ENCODE data around the gene VPS37D. TPM values are rescaled to one million over a fixed set of nuclear protein-coding genes. Genes with fewer than 3 reads are reported as not detected.

VPS37D gene
- total and polyA plus RNA-seq, 9 donors, result 1.9 to 5.0 (median 3.3) TPM

DNA sequence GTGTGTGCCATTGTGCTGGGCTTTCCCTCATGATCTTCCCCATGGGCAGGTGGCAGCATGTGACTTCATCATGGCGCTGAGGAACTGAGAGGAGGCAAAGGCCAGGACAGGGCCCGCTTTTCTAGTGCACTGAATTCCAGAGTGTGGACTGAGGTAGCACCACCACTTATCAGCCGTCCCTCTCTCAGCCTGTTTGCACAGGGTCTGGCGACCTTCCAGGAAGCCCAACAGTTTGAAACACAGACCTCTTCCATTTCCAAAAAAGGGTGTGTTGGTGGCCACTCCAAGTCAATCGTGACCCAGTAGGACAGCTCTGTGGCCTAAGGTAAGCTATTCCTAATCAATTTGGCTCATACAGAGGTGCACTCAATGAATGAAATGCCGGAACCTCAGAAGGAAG lies 11.2 kb downstream of the VPS37D start:
- DNase-seq, result no peak
- Histone ChIP-seq H3K9me3 (replicated peaks; ENCODE audit: control insufficient read depth, low read depth, low read length) (no peaks in the 10 kb centered on the region), H3K4me1 (ENCODE audit: control insufficient read depth, insufficient read depth, low read length) (peaks cover 18% of the 10 kb centered on the region), H3K36me3 (ENCODE audit: control insufficient read depth, insufficient read depth, low read length) (peaks cover 27% of the 10 kb centered on the region), H3K27ac (ENCODE audit: low read length) (no peak overlapping the region), H3K27me3 (ENCODE audit: control insufficient read depth, insufficient read depth, low read length) (no peaks in the 10 kb centered on the region), H3K4me3 (ENCODE audit: low read length) (no peak overlapping the region)
- 100% methylated on average over 3 of the region's 6 CpGs for WGBS (ENCODE audit: insufficient coverage)

DNA sequence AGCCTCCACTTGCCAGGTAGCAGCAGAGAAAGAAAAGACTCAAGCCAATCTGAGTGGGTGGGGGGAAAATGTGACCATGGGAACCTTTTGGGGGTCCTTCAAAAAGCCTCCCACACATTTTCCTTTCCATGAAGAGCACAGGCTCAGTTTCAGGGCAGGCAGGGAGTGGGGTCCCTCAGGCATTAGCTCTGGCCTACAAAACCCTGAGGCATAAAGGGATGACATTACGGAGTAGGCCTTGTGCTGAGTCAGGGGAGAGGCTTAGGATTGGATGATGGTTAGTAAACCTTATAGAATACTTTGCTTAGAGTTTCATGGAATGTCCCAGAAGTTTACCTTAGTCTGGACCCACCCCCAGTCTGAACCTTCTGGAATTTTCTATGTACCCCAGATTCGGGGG lies 12.1 kb downstream of the VPS37D start:
- peaks cover 27% of the 10 kb centered on the region for H3K36me3 ChIP-seq (ENCODE audit: control insufficient read depth, insufficient read depth, low read length)
- H3K4me1 ChIP-seq (ENCODE audit: control insufficient read depth, insufficient read depth, low read length), result peaks cover 26% of the 10 kb centered on the region
- no peaks in the 10 kb centered on the region for H3K9me3 ChIP-seq (replicated peaks; ENCODE audit: control insufficient read depth, low read depth, low read length)
- H3K27me3 ChIP-seq (ENCODE audit: control insufficient read depth, insufficient read depth, low read length), result no peaks in the 10 kb centered on the region
- WGBS (ENCODE audit: insufficient coverage), result 80% methylated on average over 1 of the region's 2 CpGs
- no peak overlapping the region for H3K4me3 ChIP-seq (ENCODE audit: low read length)
- DNase-seq, result no peak
- H3K27ac ChIP-seq (ENCODE audit: low read length), result no peak overlapping the region

GRCh38 chr7:73680501-73680900 lies 12.9 kb downstream of the VPS37D start:
- H3K4me3 ChIP-seq (ENCODE audit: low read length), result no peak overlapping the region
- no CpG with 5 or more reads among the region's 7 CpGs for WGBS (ENCODE audit: insufficient coverage)

DNA sequence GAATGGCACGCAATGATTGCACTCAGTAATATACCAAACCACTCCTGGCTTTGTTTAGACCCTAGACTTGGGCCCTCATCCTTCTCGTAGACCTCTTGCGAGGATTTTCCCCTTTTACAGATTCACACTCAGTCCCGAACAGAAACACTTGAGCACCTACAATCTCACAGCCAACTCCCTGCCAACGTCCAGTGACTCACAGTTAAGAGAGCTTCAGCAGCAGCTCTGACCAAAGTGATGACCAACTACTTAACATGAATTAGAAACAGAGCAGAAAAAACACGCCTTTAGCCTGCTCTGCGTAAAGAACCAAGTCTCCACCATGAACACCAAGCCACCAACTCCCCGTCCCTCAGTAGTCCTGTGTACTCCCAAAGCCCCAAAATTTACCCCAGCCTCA lies 13.4 kb downstream of the VPS37D start:
- Histone ChIP-seq H3K36me3 (ENCODE audit: control insufficient read depth, insufficient read depth, low read length) (peaks cover 30% of the 10 kb centered on the region), H3K9me3 (replicated peaks; ENCODE audit: control insufficient read depth, low read depth, low read length) (no peaks in the 10 kb centered on the region), H3K4me3 (ENCODE audit: low read length) (no peak overlapping the region), H3K27ac (ENCODE audit: low read length) (no peak overlapping the region), H3K27me3 (ENCODE audit: control insufficient read depth, insufficient read depth, low read length) (no peaks in the 10 kb centered on the region), H3K4me1 (ENCODE audit: control insufficient read depth, insufficient read depth, low read length) (peaks cover 26% of the 10 kb centered on the region)
- no peak for DNase-seq
- WGBS (ENCODE audit: insufficient coverage), result 77% methylated on average over 7 of the region's 8 CpGs

More at GRCh38 chr7:73680501-73680900, 12.9 kb downstream of the VPS37D start:
- no peak overlapping the region for H3K27ac ChIP-seq (ENCODE audit: low read length)
- peaks cover 30% of the 10 kb centered on the region for H3K36me3 ChIP-seq (ENCODE audit: control insufficient read depth, insufficient read depth, low read length)
- H3K4me1 ChIP-seq (ENCODE audit: control insufficient read depth, insufficient read depth, low read length), result peaks cover 26% of the 10 kb centered on the region
- no peaks in the 10 kb centered on the region for H3K9me3 ChIP-seq (replicated peaks; ENCODE audit: control insufficient read depth, low read depth, low read length)
- no peak for DNase-seq
- no peaks in the 10 kb centered on the region for H3K27me3 ChIP-seq (ENCODE audit: control insufficient read depth, insufficient read depth, low read length)

GRCh38 chr7:73682745-73683055 lies 15.1 kb downstream of the VPS37D start:
- under 1% methylated on average over 30 of the region's 33 CpGs for WGBS (ENCODE audit: insufficient coverage)
- peak overlapping the region; percentile 84 for H3K4me3 ChIP-seq (ENCODE audit: low read length)
- H3K36me3 ChIP-seq (ENCODE audit: control insufficient read depth, insufficient read depth, low read length), result peaks cover 43% of the 10 kb centered on the region
- DNase-seq, result no peak
- H3K9me3 ChIP-seq (replicated peaks; ENCODE audit: control insufficient read depth, low read depth, low read length), result no peaks in the 10 kb centered on the region
- no peaks in the 10 kb centered on the region for H3K27me3 ChIP-seq (ENCODE audit: control insufficient read depth, insufficient read depth, low read length)
- H3K27ac ChIP-seq (ENCODE audit: low read length), result peak overlapping the region; percentile 83
- peaks cover 26% of the 10 kb centered on the region for H3K4me1 ChIP-seq (ENCODE audit: control insufficient read depth, insufficient read depth, low read length)

- H3K27me3 ChIP-seq (ENCODE audit: control insufficient read depth, insufficient read depth, low read length), result no peaks in the 10 kb centered on the region
- H3K4me1 ChIP-seq (ENCODE audit: control insufficient read depth, insufficient read depth, low read length), result peaks cover 26% of the 10 kb centered on the region
- peak within 1 kb of the TSS; percentile 84 for H3K4me3 ChIP-seq (ENCODE audit: low read length)
- peaks cover 42% of the 10 kb centered on the region for H3K36me3 ChIP-seq (ENCODE audit: control insufficient read depth, insufficient read depth, low read length)
- DNase-seq, result peak; percentile 98
- WGBS (ENCODE audit: insufficient coverage), result under 1% methylated on average over 60 of the region's 68 CpGs
- H3K27ac ChIP-seq (ENCODE audit: low read length), result peak within 1 kb of the TSS; percentile 83
- H3K9me3 ChIP-seq (replicated peaks; ENCODE audit: control insufficient read depth, low read depth, low read length), result no peaks in the 10 kb centered on the region
These were observed 15.6 kb downstream of the VPS37D start, which contains the start of the genes BUD23 and DNAJC30 for GRCh38 chr7:73683056-73683787. TSS of gene BUD23 (plus strand) at chr7:73683597. CDS start at chr7:73683626, 29 bp downstream. TSS of gene DNAJC30 (minus strand) at chr7:73683453. CDS start at chr7:73683423, 30 bp downstream.

GRCh38 chr7:73683788-73684693 lies 16.4 kb downstream of the VPS37D start:
- Histone ChIP-seq H3K27ac (ENCODE audit: low read length) (peak overlapping the region; percentile 83), H3K4me3 (ENCODE audit: low read length) (peak overlapping the region; percentile 84), H3K27me3 (ENCODE audit: control insufficient read depth, insufficient read depth, low read length) (no peaks in the 10 kb centered on the region), H3K9me3 (replicated peaks; ENCODE audit: control insufficient read depth, low read depth, low read length) (no peaks in the 10 kb centered on the region), H3K36me3 (ENCODE audit: control insufficient read depth, insufficient read depth, low read length) (peaks cover 40% of the 10 kb centered on the region), H3K4me1 (ENCODE audit: control insufficient read depth, insufficient read depth, low read length) (peaks cover 26% of the 10 kb centered on the region)
- WGBS (ENCODE audit: insufficient coverage), result 16% methylated on average over 52 of the region's 58 CpGs
- peak; percentile 34 for DNase-seq

DNA sequence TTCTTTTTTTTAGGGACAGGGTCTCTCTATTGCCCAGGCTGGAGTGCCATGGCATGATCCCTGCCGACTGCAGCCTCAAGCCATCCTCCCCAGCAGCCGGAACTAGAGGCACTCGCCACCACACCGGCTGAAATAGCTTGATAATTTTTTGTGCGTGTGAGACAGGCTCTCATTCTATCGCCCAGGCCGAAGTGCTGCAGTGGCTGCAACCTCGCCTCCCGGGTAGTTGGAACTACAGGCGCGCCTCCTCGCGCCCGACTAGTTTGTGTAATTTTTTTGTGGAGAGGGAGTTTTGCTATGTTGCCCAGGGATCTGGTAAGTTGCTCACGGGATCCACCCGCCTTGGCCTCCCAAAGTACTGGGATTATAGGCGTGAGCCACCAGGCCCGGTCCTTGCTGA lies 17.7 kb downstream of the VPS37D start:
- 92% methylated on average over 13 of the region's 18 CpGs for WGBS (ENCODE audit: insufficient coverage)
- DNase-seq, result no peak
- peaks cover 26% of the 10 kb centered on the region for H3K4me1 ChIP-seq (ENCODE audit: control insufficient read depth, insufficient read depth, low read length)
- no peaks in the 10 kb centered on the region for H3K9me3 ChIP-seq (replicated peaks; ENCODE audit: control insufficient read depth, low read depth, low read length)
- no peak overlapping the region for H3K4me3 ChIP-seq (ENCODE audit: low read length)
- no peak overlapping the region for H3K27ac ChIP-seq (ENCODE audit: low read length)
- H3K36me3 ChIP-seq (ENCODE audit: control insufficient read depth, insufficient read depth, low read length), result peaks cover 36% of the 10 kb centered on the region
- no peaks in the 10 kb centered on the region for H3K27me3 ChIP-seq (ENCODE audit: control insufficient read depth, insufficient read depth, low read length)

GRCh38 chr7:73688288-73688687 lies 20.7 kb downstream of the VPS37D start:
- Histone ChIP-seq H3K4me1 (ENCODE audit: control insufficient read depth, insufficient read depth, low read length) (peaks cover 7% of the 10 kb centered on the region), H3K27ac (ENCODE audit: low read length) (no peak overlapping the region), H3K4me3 (ENCODE audit: low read length) (no peak overlapping the region), H3K27me3 (ENCODE audit: control insufficient read depth, insufficient read depth, low read length) (no peaks in the 10 kb centered on the region), H3K36me3 (ENCODE audit: control insufficient read depth, insufficient read depth, low read length) (peaks cover 61% of the 10 kb centered on the region), H3K9me3 (replicated peaks; ENCODE audit: control insufficient read depth, low read depth, low read length) (no peaks in the 10 kb centered on the region)
- DNase-seq, result no peak
- WGBS (ENCODE audit: insufficient coverage), result 80% methylated on average over 1 of the region's 8 CpGs

- Histone ChIP-seq H3K9me3 (replicated peaks; ENCODE audit: control insufficient read depth, low read depth, low read length) (no peaks in the 10 kb centered on the region), H3K27ac (ENCODE audit: low read length) (no peak overlapping the region), H3K4me3 (ENCODE audit: low read length) (no peak overlapping the region), H3K36me3 (ENCODE audit: control insufficient read depth, insufficient read depth, low read length) (peaks cover 77% of the 10 kb centered on the region), H3K4me1 (ENCODE audit: control insufficient read depth, insufficient read depth, low read length) (no peaks in the 10 kb centered on the region), H3K27me3 (ENCODE audit: control insufficient read depth, insufficient read depth, low read length) (no peaks in the 10 kb centered on the region)
- no peak for DNase-seq
- 88% methylated on average over 6 of the region's 7 CpGs for WGBS (ENCODE audit: insufficient coverage)
These were observed 23.0 kb downstream of the VPS37D start for GRCh38 chr7:73690646-73691045.
